NCI-H187 treated with DMSO at 0.1 percent for 48 hours (cell line): ENCODE results near the gene SLC44A5.

ENCODE experiments used
- DNase-seq: peaks from one replicate; lab custom pipeline; 2025; lab: John Stamatoyannopoulos, UW

SLC44A5 gene

GRCh38 chr1:75588779-75589475 is 22.0 kb downstream of the SLC44A5 start:
- no peak for DNase-seq

GRCh38 chr1:75587692-75588091 is 23.2 kb downstream of the SLC44A5 start:
- DNase-seq = no peak

GRCh38 chr1:75583282-75583681 is 27.6 kb downstream of the SLC44A5 start:
- DNase-seq = no peak

- no peak for DNase-seq
These were observed 28.1 kb downstream of the SLC44A5 start for GRCh38 chr1:75582725-75583261.

GRCh38 chr1:75579046-75579445 is 31.9 kb downstream of the SLC44A5 start:
- no peak for DNase-seq

- no peak for DNase-seq
These were observed 35.1 kb downstream of the SLC44A5 start for GRCh38 chr1:75575837-75576236.

GRCh38 chr1:75567191-75567590 is 43.7 kb downstream of the SLC44A5 start:
- DNase-seq = no peak

GRCh38 chr1:75559800-75560199 is 51.1 kb downstream of the SLC44A5 start:
- DNase-seq = no peak

GRCh38 chr1:75559136-75559535 is 51.8 kb downstream of the SLC44A5 start:
- DNase-seq = no peak

- no peak for DNase-seq
These were observed 56.0 kb downstream of the SLC44A5 start for GRCh38 chr1:75554870-75555269.

GRCh38 chr1:75554181-75554580 is 56.7 kb downstream of the SLC44A5 start:
- DNase-seq = no peak

GRCh38 chr1:75550559-75550958 is 60.4 kb downstream of the SLC44A5 start:
- DNase-seq = no peak

- no peak for DNase-seq
These were observed 62.0 kb downstream of the SLC44A5 start for GRCh38 chr1:75548721-75549480.

- no peak for DNase-seq
These were observed 67.2 kb downstream of the SLC44A5 start for GRCh38 chr1:75543705-75544104.

- DNase-seq = no peak
These were observed 67.9 kb downstream of the SLC44A5 start for GRCh38 chr1:75542818-75543570.

- DNase-seq = no peak
These were observed 71.4 kb downstream of the SLC44A5 start for GRCh38 chr1:75539230-75540116.

GRCh38 chr1:75533085-75533484 is 77.8 kb downstream of the SLC44A5 start:
- DNase-seq = no peak

GRCh38 chr1:75531570-75531969 is 79.3 kb downstream of the SLC44A5 start:
- no peak for DNase-seq

- no peak for DNase-seq
These were observed 81.4 kb downstream of the SLC44A5 start for GRCh38 chr1:75529488-75529887.

- DNase-seq = no peak
These were observed 82.9 kb downstream of the SLC44A5 start for GRCh38 chr1:75528001-75528400.

GRCh38 chr1:75522389-75522788 is 88.5 kb downstream of the SLC44A5 start:
- DNase-seq = no peak

- DNase-seq = no peak
These were observed 89.3 kb downstream of the SLC44A5 start for GRCh38 chr1:75521658-75522057.
